ENCODE data around the gene NACA. TPM values are rescaled to one million over a fixed set of nuclear protein-coding genes. Genes with fewer than 3 reads are reported as not detected.

The NACA gene
- total RNA-seq, 4 donors from 2014 or later: 313 to 793 (median 416) TPM

DNA sequence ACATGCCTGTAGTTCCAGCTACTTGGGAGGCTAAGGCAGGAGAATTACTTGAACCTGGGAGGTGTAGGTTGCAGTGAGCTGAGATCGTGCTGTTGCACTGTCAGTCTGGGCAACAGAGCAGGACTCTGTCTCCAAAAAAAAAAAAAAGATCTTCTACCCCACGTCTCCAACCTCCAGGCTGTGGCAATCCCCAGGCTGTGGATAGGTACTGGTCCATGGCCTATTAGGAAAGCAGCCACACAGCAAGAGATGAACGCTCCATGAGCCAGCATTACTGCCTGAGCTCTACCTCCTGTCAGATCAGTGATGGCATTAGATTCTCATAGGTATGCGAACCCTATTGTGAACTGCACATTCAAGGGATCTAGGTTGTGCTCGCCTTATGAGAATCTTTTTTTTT lies 30.9 kb downstream of the NACA start:
- no peaks in the 10 kb centered on the region for H3K36me3 ChIP-seq
- H3K4me3 ChIP-seq: no peak overlapping the region
- no peaks in the 10 kb centered on the region for H3K27me3 ChIP-seq
- no peak overlapping the region for H3K27ac ChIP-seq
- no peak for TF ChIP-seq POLR2A (IDR thresholded peaks at IDR 0.05)
- TF ChIP-seq CTCF (IDR thresholded peaks at IDR 0.05): no peak
- peak in 1 of 3 donors; percentile 1 for DNase-seq
- H3K9me3 ChIP-seq: no peaks in the 10 kb centered on the region
- H3K4me1 ChIP-seq: no peaks in the 10 kb centered on the region

- Histone ChIP-seq H3K27ac (peak overlapping the region; percentile 98 to 100 (median 99)), H3K4me1 (peaks cover 0 to 18% (median 3%) of the 10 kb centered on the region in 4 donors), H3K4me3 (peak overlapping the region; percentile 68 to 89 (median 76)), H3K9me3 (no peaks in the 10 kb centered on the region), H3K27me3 (no peaks in the 10 kb centered on the region), H3K36me3 (no peaks in the 10 kb centered on the region)
- TF ChIP-seq CTCF (IDR thresholded peaks at IDR 0.05) (no peak), POLR2A (IDR thresholded peaks at IDR 0.05) (no peak)
- DNase-seq: peak in 1 of 3 donors; percentile 46
Measured at GRCh38 chr12:56688846-56689109, 36.3 kb downstream of the NACA start.

- H3K4me3 ChIP-seq: peak within 1 kb of the TSS; percentile 68 to 89 (median 76)
- H3K4me1 ChIP-seq: peaks cover 0 to 19% (median 3%) of the 10 kb centered on the region in 4 donors
- DNase-seq: peak; percentile 95 to 99 (median 99)
- no peaks in the 10 kb centered on the region for H3K9me3 ChIP-seq
- H3K27me3 ChIP-seq: no peaks in the 10 kb centered on the region
- TF ChIP-seq POLR2A (IDR thresholded peaks at IDR 0.05) (peak; percentile 89 to 97), CTCF (IDR thresholded peaks at IDR 0.05) (no peak)
- H3K36me3 ChIP-seq: no peaks in the 10 kb centered on the region
- peak within 1 kb of the TSS; percentile 98 to 100 (median 99) for H3K27ac ChIP-seq
Measured at GRCh38 chr12:56688129-56688845, 36.8 kb downstream of the NACA start, which contains the start of gene PTGES3. PTGES3 (minus strand) TSS chr12:56688284; CDS start chr12:56687999, 285 bp downstream.

- H3K4me1 ChIP-seq: peaks cover 0 to 27% (median 8%) of the 10 kb centered on the region in 4 donors
- peak in 2 of 6 experiments; percentile 9 for TF ChIP-seq CTCF (IDR thresholded peaks at IDR 0.05)
- TF ChIP-seq POLR2A (IDR thresholded peaks at IDR 0.05): no peak
- peak; percentile 67 to 86 (median 77) for DNase-seq
Measured at GRCh38 chr12:56687223-56688128, 37.6 kb downstream of the NACA start.

DNA sequence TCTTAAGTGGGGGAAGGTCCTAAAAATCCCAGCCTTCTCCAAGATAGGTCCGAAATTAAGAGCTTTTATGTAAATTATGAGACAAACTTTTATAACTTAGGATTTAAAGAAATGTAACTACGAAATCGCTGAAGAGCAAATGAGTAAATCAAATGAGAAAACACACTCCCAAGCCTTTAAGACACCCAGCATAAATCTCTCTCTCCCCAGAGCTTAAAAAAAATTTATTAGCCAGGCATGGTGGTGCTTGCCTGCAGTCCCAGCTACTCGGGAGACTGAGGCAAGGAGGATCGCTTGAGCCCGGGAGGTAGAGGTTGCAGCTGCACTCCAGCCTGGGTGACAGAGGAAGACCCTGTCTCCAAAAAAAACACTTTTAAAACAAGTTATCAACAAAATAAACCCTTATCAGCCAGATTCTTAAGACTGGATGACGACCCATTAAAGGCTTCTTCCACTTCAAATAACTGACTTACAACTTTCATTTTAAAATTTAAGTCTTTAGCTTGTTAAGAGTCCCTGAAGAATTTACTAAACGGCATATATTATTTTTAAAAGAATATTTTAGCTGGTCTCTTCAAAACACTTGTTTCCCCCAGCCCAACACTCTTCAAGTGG lies 40.2 kb downstream of the NACA start:
- Histone ChIP-seq H3K27ac (peak overlapping the region; percentile 81 to 99 (median 98)), H3K4me1 (peaks cover 0 to 38% (median 11%) of the 10 kb centered on the region in 4 donors), H3K4me3 (peak overlapping the region; percentile 31 to 89 (median 76)), H3K9me3 (no peaks in the 10 kb centered on the region), H3K27me3 (no peaks in the 10 kb centered on the region), H3K36me3 (peaks cover 0 to 7% (median 0%) of the 10 kb centered on the region in 3 donors)
- DNase-seq: peak in 2 of 3 donors; percentile 42 to 45
- TF ChIP-seq POLR2A (IDR thresholded peaks at IDR 0.05) (no peak), CTCF (IDR thresholded peaks at IDR 0.05) (no peak)

More at GRCh38 chr12:56687223-56688128, 37.6 kb downstream of the NACA start:
- H3K4me3 ChIP-seq: peak overlapping the region; percentile 68 to 89 (median 76)
- H3K9me3 ChIP-seq: no peaks in the 10 kb centered on the region
- peak overlapping the region; percentile 98 to 100 (median 99) for H3K27ac ChIP-seq
- H3K36me3 ChIP-seq: no peaks in the 10 kb centered on the region
- H3K27me3 ChIP-seq: no peaks in the 10 kb centered on the region
